GM19023 (cell line): ENCODE data around the gene NDUFB6.
"Not testable (repeated sequence)": the region's sequence is repeated elsewhere in the genome, so short reads cannot be mapped to it uniquely, and the experiment has no call there.

Source experiments
- ATAC-seq: cut with Tn5 transposase; IDR thresholded peaks from one replicate; pipeline ENCODE4 v1.9.1; 2021; ENCODE audit warnings: mild to moderate bottlenecking, moderate library complexity; ENCODE audit not compliant: unreplicated experiment

Gene NDUFB6

DNA sequence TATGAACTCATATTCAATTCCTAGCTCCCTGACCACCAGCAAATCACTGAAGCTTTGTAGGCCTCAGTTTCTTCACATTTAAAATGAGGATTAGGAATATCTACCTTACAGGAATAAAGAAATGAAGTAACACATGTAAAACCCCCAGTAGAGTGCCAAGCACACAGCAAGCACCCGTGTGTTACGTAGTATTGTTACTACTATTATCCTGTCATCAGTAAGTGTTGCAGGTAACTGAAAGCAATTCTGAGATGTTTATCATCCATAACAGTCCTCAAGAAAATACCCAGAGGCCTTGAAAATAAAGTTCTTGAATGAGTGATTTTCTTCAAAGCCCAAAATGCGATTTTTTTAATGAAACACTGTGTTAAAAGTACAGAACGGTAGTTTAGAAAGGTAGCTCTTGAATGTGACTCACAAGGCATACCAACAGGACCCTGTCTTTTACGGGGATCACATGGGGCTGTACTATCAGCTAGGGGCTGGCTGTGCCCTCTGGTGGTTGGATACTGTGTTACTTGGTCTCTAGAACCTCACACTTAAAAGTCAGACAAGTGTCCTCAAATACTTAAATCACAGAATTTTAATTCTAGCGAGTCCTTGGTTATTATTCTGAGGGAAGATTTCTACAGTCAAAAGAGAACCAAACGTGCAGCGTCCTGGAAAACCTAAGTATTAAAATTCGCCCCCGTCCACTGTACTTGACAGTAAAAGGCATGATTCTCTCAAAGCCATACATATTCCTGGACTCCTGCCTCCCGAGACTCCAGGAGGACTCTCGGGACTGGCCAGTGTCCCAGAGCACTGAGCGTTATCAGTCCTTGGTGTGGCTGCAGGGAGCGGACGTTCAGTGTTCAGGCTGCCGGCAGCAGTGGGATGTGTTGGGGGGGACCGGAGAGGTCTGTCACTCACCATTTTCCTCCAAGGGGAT is 725 bp downstream of the NDUFB6 start:
- ATAC-seq, result peak; percentile 87

DNA sequence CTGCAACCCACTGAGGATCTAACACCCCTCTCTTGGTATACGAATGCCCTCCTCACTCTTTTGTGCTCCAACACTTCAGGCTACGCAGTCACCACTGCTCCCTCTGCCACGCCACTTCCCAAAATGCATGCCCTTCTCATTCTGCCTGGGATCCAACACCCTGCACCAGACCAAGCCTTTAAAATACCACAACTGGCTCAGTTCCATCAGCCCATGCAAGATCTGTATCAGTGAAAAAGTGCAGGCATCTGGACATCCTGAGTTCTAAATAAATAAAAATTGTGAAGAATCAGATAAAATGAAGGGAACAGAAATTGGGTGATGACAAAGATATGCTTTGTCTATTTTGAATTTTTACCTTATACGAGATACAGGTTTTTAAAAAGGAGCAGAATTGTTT is 2.7 kb downstream of the NDUFB6 start:
- no peak for ATAC-seq

DNA sequence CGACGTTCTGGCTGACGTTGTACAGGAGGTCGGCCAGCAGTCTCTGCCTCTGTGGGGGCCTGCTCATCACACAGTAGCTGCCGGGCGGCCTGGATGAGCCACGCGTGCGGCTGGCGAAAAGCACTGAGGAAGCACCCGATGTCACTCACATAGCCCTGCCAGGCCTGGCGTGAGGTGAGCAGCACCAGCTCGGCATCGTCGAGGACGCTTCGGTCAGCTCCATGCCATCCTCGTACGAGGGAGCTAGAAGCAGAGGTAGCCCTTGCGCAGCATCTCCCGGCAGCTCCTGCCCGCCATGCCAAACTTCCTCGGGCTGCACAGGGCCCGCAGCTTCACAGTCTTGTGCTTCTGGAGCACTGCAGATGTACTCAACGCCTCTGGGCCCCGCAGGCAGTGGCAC is 6.2 kb downstream of the NDUFB6 start:
- no peak for ATAC-seq

DNA sequence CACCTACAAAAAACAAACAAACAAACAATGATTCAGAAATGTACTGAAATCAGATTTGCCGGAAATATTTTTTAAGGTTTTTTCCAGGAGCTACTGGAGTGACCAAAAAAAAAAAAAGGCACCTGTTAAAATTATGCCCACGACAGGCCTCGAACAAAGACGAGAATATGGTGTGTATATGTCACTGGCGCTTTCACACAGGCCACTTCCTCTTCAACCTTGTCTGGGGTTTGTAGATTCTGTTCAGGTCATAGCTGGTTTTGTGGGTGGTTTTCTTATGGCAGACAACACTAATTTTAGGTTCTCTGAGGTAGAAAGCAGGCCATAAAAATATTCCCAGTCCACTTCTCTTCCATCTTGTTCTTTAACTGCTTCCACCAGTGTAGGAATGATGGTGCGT is 7.0 kb downstream of the NDUFB6 start:
- ATAC-seq, result no peak

DNA sequence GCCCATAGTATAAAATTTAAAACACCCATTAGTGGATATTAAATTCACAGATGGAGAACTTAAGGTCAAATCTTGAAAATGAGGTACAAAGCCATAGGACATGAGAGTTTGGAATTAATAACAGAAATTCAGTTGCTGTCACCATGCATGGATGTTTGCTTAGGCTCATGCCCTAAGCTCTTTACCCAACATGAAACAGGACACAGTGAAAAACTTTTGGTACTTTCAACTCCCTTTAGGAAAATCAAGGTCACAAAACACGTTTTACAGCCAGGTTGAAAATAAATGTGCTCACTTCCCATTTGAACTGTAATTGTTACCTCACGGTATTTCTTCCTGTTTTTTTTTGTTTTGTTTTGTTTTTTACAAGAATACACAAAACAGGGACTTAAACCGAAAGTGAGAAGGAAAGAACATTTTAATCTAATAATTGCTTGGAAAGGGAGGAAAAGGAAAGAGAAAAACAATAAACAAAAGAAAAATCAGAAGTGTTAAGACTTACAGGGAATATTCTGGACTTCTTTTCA is 14.5 kb downstream of the NDUFB6 start:
- no peak for ATAC-seq

DNA sequence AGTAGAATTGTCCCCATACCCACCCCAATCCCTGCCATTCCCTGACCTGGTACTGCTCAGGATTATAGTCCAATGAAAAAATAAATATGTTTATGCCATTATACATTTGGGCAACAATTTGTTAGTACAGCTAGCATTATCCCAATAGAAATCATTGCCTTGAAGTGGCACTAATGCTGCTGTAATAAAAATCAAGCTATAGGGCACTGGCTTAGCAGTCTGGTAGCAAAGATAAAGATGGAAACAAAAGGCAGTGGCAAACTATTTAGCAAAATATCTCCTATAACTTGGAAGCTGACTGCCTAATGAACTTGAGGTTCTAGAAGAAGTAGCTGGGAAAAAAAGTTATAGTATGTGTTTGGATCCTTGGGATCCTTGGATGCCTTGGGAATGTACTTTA is 18.4 kb downstream of the NDUFB6 start:
- no peak for ATAC-seq

DNA sequence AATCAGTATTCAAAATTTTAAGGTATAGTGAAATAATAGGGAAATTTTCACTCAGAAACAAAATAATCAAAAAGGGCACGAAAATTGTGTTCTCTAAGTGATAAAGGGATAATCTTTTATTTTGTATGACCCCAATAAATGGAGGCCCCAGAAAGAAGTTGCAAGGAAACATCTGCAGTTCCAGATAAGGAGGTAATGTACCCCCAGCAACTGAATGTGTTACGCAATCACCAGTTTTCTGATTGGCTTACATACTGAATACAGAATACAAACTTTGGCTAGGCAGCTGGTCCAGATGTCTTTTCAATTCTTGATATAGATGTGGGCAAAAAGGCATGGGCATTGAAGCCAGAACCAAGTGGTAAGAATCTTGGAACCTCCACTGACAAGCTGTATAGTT is 18.9 kb downstream of the NDUFB6 start:
- no peak for ATAC-seq

DNA sequence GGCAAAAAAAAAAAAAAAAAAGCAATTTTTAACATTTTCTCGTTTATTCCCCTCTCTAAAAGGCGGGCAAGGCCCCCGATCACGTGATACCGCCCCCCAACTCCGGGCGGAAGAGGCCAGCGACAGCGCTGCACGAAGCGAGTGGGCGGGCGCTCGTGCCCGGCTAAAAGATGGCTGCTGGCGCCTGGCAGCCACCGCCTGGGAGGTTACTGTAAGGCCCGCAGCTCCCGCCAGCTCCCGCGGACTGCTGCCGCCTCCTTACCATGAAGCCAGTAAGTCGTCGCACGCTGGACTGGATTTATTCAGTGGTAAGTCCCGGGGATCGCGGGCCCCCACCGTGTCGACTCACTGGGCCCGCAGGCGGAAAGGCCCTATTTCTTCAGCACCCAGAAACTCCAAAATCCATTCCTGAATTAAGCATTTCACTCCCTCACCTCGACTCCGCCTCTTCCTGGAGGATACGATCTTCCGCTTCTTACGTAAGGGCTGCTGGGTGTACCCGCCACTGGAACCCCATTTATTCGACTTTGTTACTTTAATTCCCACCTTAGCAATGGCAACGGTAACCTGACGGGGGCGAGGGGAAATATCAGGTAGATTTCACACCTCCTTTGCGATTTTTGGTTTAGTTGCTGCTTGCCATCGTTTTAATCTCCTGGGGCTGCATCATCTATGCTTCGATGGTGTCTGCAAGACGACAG is 20.6 kb downstream of the NDUFB6 start, which contains the start of the genes SMIM27 and TOPORS:
Gene SMIM27, plus strand, starts transcription at position 156 of the 701 bp plus-strand sequence. Its CDS starts 108 bp downstream, at position 264.
Gene TOPORS, minus strand, starts transcription at position 415 of the 701 bp plus-strand sequence. Its CDS starts 150 bp downstream, at position 265.
- ATAC-seq, result peak; percentile 69

DNA sequence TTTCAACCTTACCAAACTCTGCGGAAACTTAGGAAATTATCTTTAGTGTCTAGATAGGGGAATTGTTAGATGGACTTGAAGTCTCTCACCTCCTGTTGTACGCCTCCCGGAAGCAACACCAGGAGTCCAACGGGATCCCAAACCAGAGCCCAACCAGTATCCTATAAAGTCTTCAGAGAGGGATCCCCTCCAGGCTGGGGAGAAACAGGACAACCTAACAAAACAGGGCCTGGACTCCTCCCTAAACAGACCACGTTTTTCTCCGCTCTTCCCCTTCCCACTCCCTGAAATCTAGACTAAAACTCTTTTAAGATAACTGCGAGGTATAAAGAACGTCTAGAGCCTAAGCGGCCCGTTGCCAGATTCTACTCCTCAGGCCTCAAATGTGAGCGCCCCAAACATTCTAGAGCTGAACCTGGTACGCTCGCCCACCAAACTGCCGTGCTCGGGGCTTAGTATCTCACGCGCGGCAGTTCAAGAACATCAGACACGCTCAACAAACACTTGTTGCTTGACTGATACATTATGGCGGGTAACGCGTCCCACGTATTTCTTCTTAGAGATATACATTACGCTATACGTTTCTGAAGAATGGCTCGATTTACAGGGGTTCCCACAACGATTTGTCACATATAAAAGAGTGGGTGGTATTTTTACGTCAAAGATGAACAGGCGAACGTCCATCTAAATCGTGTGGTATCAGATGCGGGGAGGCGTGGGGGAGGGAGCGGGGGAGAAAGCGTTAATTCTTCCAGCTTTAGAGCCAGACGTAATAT is 21.5 kb downstream of the NDUFB6 start:
- peak; percentile 6 for ATAC-seq

DNA sequence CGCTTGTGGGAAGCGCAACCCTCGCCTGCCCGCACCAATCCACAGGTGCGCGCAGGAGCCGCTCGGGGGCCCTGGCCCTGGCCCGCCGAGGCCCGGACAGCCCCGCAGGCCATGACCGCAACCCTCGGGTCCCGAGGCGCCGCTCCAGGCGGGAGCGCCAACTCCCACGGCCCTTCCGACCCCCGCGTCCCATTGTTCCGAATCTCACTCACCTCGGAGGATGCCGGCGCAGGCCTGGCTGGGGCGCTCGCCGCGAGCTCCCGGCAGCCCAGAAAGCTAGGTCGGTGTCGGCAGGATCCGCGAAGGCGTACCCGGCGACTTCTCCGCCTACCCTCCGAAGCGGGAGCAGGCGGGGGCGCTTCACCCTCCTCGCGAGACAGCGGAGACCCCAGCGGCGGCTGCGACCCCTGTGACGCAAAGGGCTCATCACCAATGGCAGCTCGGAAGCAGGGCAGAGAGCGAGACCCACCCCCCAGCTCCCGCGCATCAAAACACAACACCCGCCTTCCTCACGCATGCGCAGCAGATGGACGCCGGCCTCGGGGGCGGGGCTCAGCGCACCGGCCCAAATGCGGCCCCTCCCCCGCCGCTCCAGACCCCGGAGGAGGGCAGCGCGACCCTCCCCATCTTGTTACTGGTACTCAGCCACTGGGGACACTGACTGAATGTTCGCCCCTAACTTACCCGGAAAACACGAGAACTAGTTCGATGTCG is 22.2 kb downstream of the NDUFB6 start:
- peak; percentile 67 for ATAC-seq

DNA sequence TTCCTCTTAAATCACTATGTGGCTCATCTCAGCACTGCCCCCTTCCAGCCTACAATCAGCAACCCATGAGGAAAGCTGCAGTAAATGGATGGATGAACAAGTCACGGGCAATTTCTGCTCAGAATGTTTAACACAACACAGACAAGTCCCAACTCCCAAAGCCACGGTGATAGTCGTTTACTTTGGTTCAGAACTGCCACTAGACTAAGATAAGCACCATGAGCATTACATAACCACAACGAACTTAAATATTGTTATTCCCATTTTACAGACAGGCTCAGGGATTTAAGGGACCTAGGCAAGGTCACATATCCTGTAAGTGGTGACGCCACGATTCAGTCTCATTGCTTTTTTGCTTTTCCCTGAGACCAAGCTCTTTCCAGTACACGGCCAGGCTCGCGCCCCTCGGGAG is 22.8 kb downstream of the NDUFB6 start:
- ATAC-seq, result no peak

DNA sequence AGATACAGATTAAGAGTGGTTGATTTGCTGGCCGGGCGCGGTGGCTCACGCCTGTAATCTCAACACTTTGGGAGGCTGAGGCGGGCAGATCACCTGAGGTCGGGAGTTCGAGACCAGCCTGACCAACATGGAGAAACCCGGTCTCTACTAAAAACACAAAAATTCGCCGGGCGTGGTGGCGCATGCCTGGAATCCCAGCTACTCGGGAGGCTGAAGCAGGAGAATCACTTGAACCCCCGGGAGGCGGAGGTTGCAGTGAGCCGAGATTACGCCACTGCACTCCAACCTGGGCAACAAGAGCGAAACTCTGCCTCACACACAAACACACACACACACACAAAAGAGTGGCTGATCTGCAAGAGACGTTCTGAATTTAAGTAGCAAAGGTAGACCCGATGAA is 24.7 kb downstream of the NDUFB6 start:
- ATAC-seq, result not testable (repeated sequence)

DNA sequence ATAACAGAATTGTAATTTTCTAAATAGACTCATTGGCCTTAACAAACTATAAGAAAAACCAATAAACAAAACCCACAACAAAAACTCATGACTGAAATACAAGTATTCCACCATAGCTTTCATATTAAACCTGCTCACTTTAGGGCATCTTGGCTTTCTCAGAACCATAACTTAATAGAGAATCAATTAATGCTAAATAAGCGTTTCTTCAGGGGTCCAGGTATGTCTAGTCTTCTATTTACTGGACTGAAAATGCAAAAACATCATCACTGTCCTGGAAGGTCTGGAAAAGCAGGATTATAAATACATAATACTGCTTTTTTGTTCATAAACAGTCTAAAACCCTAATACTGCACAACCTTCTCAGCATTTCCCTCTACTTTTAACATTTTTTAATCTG is 27.1 kb downstream of the NDUFB6 start:
- no peak for ATAC-seq

DNA sequence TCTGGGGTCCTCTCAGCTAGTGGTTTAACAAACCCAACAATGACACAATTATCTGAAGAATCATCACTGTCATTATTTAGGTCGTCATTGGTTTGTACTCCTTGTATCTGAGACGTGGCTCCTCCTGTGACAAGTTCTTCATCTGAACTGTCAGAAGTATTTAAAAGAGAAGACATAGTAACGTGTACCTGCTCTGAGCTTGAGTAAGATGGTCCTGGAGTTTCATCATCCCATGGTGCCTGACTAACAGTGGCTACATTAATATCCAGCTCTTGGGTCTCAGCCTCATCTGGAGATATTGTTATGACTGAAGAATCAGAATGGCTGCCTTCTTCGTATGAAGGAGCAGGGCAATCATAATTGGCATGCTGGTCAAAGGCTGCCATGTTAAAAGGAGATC is 29.9 kb downstream of the NDUFB6 start:
- no peak for ATAC-seq

DNA sequence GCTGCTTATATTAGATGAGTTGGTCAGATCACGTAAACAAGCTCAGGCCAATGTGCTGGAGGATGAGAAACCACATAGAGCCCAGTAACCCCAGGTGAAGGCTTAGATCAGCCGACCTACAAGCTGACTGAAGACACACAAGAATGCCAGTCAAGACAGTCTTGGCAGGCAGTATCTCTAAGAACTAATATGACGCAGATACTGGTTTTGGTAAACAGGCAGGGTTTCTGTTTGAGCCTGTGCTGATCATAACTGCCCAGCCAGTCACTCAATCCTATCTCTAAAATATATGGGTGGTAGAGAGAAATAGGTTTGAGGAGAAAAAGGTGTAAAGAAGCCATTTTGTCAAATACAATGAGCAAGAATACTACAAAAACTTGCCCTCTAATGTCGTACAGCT is 39.1 kb downstream of the NDUFB6 start:
- ATAC-seq, result no peak

DNA sequence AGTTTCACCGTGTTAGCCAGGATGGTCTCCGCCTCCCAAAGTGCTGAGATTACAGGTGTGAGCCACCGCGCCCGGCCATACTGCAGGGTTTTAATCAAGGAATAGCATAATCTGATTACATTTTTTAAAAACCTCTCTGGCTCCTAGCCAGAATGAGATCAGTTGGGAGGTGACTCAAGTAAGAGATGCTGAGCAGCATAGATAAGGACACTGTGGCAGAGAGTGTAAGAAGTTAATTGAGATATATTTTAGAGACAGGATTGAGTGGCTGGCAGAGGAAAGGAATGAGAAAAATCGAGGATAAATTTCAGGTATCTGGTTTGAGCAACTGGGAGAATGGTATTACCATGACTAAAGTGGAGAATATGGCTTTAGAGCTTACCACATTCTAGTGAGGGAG is 39.6 kb downstream of the NDUFB6 start:
- no peak for ATAC-seq

DNA sequence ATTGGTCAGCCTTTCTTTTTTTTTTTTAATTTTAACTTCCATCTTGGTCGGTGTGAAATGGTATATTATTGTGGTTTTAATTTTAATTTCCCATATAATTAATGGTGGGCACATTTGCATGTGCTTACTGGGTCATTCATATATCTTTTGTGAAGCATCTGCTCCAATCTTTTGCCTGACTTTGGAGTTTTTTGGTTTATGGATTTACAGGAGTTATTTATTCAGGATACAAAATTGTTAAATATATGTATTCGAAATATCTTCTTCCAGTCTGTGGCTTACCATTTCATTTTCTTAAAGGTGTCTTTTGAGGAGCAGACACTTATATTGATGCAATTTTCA is 46.3 kb downstream of the NDUFB6 start:
- ATAC-seq, result no peak

DNA sequence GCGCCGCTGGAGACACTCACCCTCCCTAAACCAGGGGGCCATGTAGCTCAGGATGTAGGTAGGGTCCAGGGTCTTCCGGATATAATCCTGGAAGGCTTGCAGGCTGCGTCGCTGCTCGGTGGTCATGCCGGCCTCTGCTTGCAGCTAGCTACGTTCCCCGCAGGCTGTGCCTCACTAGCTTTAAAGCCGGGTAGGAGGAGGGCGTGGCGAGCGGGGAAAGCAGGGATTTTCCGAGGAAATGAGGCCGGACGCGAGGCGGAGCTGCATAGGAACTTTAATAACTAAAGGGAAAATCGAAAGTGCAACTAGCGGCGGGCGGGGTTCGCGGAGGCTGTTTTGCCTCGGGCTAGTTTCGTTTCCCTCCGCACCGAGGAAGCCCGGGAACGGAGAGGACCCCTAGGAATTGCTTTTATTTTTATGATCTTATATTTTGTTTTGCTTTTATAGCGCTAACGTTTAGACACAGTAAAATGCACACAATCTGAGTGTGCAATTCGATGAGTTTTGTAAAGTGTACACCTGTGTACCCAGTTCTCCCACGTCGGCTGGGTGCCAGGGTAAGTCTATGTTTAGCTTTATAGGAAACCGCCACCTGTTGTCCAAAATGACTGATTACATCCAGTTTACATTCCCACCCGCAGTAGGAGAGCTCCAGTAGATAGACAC is 46.8 kb downstream of the NDUFB6 start, which contains the start of gene RIGI:
Gene RIGI, minus strand, starts transcription at position 156 of the 666 bp plus-strand sequence. Its CDS starts 30 bp downstream, at position 126.
- peak; percentile 73 for ATAC-seq

DNA sequence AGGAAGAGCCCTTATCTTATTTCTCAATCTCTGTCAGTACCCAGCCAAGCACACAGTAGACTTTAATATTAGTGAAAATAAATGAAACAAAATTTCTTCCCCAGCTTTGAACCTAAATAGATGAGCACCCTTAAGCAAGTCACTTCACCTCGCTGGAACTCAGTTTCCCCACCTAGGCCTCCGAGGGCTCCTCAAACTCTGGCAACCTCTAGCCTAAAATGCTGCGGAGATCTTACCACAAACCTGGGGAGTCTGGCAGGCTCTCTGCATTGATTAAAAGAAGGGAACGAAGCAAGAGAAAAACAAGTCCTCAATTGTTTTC is 47.3 kb downstream of the NDUFB6 start:
- ATAC-seq, result no peak
